Measurements from ENCODE around the gene METTL24. TPM values are rescaled to one million over a fixed set of nuclear protein-coding genes. Genes with fewer than 3 reads are reported as not detected.

Gene METTL24, protein sequence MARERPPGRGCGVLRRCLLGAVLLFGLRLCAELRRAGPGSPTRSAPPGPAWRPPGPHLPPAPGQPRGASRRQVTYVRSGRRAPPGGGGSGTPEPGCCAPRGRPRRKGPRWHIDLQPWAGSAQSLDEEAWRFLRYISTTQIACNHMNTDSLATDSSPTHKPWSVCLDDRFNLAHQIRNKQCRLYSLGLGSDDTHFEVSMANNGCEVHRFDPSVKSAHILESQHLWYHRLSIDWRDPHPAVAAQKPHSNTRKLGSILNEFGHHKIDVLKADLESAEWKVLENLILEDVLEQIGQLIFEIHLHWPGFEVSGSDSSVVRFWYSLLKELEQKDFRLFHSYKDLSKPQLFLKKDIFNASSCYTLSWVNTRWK
- total RNA-seq = 10 to 100 TPM in 1 of 2 donors, 1 to 10 TPM in 1; 5.8 to 11.5 TPM
- polyA plus RNA-seq (ENCODE audit: insufficient read length in 2 of 2) = 1 to 10 TPM; 2.8 to 3.9 TPM
- long read RNA-seq, donor 1, partial matches to known transcripts = 0 of 1 reads
- long read RNA-seq, donor 1, other reads (novel, unspliced or antisense) = 0 of 1 reads
- long read RNA-seq, donor 2 = 0 reads
- long read RNA-seq, donor 3 = 0 reads
- long read RNA-seq, donor 4, partial matches to known transcripts = 0 of 2 reads
- long read RNA-seq, donor 4, other reads (novel, unspliced or antisense) = 0 of 2 reads

DNA sequence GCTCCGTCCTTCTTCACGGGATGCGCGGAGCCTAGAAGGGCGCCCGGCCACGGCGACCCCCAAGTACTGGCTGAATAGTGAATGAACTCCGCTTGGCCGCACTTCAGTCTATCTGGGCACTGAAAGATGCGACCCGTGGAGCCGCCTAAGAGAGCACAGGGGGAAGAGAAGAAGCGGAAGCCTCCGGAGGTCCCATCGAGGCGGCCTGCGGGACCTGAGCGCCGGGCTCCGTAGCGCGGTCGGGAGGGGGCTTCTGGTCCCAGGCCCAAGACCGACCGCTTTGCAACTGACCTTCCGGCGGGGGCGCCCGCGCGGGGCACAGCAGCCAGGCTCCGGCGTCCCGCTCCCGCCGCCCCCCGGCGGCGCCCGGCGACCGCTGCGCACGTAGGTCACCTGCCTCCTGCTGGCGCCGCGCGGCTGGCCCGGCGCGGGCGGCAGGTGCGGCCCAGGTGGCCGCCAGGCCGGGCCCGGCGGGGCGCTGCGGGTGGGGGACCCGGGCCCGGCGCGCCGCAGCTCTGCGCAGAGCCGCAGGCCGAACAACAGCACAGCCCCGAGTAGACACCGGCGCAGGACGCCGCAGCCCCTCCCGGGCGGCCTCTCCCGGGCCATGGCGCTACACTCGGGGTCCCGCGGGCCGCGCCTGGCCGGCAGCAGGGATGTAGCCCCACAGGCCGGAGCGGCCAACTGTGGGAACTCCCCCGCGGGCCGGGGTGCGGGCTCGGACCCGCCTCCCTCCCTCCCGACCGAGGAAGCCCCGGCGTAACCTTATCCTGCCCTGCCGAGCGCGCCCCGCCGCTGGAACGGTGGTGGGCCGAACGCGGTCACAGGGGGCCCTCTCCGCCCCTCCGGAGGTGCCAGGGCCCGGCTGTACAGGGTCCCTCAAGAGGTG, at the start of gene METTL24:
Gene METTL24, minus strand, starts transcription at position 686 of the 889 bp plus-strand sequence. Its CDS starts 77 bp downstream, at position 609.
- Histone ChIP-seq H3K27me3 (ENCODE audit: control insufficient read depth, insufficient read depth, low read length) (peaks cover 6% of the 10 kb centered on the region), H3K36me3 (ENCODE audit: control insufficient read depth, insufficient read depth, low read length) (no peaks in the 10 kb centered on the region), H3K4me3 (ENCODE audit: low read depth, low read length) (peak within 1 kb of the TSS; percentile 35), H3K9me3 (ENCODE audit: control insufficient read depth, insufficient read depth, low read length) (no peaks in the 10 kb centered on the region), H3K4me1 (ENCODE audit: control insufficient read depth, insufficient read depth, low read length) (peaks cover 16% of the 10 kb centered on the region), H3K27ac (ENCODE audit: low read depth, low read length) (peak within 1 kb of the TSS; percentile 70)
- peak in 2 of 6 donors; percentile 51 to 55 for DNase-seq (ENCODE audit: low read depth in 4 of 6, low spot score in 6 of 6)
- WGBS (ENCODE audit: insufficient coverage) = under 1% methylated on average over 107 of the region's 107 CpGs

DNA sequence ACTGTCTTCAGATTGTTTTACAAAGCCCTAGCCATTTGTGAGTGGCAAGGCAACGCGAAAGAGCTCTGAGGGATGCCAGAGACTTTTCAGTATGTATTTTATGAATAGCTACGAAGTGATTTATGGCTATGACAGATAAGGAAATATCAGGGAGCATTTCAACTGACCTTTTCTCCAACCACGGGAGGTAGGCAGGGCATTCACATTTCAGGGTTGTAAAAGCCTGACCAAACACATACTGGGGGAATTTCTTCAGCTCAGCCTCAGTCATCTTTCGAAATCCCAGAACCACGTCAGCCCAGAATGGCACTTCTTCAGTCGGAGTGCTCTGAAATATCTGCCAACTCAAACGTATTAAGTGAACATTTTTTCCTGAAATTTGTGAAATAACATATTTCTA, 46.5 kb upstream of the METTL24 start:
- Histone ChIP-seq H3K4me1 (ENCODE audit: control insufficient read depth, insufficient read depth, low read length) (peaks cover 16% of the 10 kb centered on the region), H3K27ac (ENCODE audit: low read depth, low read length) (no peak overlapping the region), H3K27me3 (ENCODE audit: control insufficient read depth, insufficient read depth, low read length) (no peaks in the 10 kb centered on the region), H3K9me3 (ENCODE audit: control insufficient read depth, insufficient read depth, low read length) (no peaks in the 10 kb centered on the region), H3K36me3 (ENCODE audit: control insufficient read depth, insufficient read depth, low read length) (no peaks in the 10 kb centered on the region), H3K4me3 (ENCODE audit: low read depth, low read length) (no peak overlapping the region)
- WGBS (ENCODE audit: insufficient coverage) = 80% methylated on average over 1 of the region's 8 CpGs
- DNase-seq (ENCODE audit: low read depth in 4 of 6, low spot score in 6 of 6) = no peak

DNA sequence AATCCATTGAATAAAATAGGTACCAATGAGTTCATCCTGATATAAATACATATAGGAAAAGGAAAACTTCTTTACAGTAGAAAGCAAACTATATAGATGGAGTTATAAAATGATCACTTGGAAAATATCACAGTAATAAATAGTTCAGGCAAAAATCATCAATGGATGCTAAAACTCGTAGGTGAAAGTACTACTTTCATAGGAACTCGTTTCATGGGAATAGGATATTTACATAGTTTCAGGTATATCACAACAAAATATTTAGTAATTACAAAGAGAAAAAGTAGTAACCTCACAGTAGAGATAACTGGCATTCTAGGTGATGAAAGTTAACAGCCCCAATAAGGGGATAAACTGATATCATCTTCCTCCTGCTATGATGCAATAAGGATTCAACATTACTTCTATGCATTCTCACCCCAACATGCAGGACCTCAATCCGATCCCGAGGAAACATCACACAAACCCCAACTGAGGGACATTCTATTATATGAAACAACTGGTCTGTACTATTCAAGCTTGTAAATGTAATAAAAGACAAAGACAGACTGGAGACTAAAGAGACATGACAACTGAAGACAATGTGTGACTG, 43.5 kb upstream of the METTL24 start:
- peaks cover 12% of the 10 kb centered on the region for H3K4me1 ChIP-seq (ENCODE audit: control insufficient read depth, insufficient read depth, low read length)
- no peak for DNase-seq (ENCODE audit: low read depth in 4 of 6, low spot score in 6 of 6)
- no peaks in the 10 kb centered on the region for H3K27me3 ChIP-seq (ENCODE audit: control insufficient read depth, insufficient read depth, low read length)
- no peak overlapping the region for H3K4me3 ChIP-seq (ENCODE audit: low read depth, low read length)
- no peaks in the 10 kb centered on the region for H3K36me3 ChIP-seq (ENCODE audit: control insufficient read depth, insufficient read depth, low read length)
- WGBS (ENCODE audit: insufficient coverage) = no CpG with 5 or more reads among the region's 4 CpGs
- no peak overlapping the region for H3K27ac ChIP-seq (ENCODE audit: low read depth, low read length)
- no peaks in the 10 kb centered on the region for H3K9me3 ChIP-seq (ENCODE audit: control insufficient read depth, insufficient read depth, low read length)

DNA sequence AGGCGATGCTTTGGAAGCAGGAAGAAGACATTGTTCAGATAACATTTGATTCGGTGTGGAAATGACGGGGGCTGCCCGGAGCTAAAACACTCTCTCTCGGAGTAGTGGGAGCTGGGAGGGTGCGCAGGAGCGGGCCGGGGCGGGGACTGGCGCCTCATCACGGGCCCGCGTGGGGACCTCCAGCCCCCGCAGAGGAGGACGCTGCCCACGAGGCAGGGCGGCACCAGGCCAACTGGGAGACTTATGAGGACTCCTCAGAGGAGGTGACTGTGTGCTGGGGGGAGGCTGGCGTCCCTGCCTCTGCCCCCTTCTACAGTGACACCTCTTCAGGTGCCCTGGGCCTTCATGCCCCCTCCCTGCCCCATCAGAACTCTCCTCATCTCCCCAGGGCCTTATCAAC, 42.1 kb upstream of the METTL24 start:
- no peaks in the 10 kb centered on the region for H3K9me3 ChIP-seq (ENCODE audit: control insufficient read depth, insufficient read depth, low read length)
- H3K4me1 ChIP-seq (ENCODE audit: control insufficient read depth, insufficient read depth, low read length) = peaks cover 17% of the 10 kb centered on the region
- no peaks in the 10 kb centered on the region for H3K27me3 ChIP-seq (ENCODE audit: control insufficient read depth, insufficient read depth, low read length)
- 81% methylated on average over 14 of the region's 18 CpGs for WGBS (ENCODE audit: insufficient coverage)
- H3K36me3 ChIP-seq (ENCODE audit: control insufficient read depth, insufficient read depth, low read length) = no peaks in the 10 kb centered on the region
- H3K27ac ChIP-seq (ENCODE audit: low read depth, low read length) = no peak overlapping the region
- DNase-seq (ENCODE audit: low read depth in 4 of 6, low spot score in 6 of 6) = no peak
- H3K4me3 ChIP-seq (ENCODE audit: low read depth, low read length) = peak overlapping the region; percentile 31

DNA sequence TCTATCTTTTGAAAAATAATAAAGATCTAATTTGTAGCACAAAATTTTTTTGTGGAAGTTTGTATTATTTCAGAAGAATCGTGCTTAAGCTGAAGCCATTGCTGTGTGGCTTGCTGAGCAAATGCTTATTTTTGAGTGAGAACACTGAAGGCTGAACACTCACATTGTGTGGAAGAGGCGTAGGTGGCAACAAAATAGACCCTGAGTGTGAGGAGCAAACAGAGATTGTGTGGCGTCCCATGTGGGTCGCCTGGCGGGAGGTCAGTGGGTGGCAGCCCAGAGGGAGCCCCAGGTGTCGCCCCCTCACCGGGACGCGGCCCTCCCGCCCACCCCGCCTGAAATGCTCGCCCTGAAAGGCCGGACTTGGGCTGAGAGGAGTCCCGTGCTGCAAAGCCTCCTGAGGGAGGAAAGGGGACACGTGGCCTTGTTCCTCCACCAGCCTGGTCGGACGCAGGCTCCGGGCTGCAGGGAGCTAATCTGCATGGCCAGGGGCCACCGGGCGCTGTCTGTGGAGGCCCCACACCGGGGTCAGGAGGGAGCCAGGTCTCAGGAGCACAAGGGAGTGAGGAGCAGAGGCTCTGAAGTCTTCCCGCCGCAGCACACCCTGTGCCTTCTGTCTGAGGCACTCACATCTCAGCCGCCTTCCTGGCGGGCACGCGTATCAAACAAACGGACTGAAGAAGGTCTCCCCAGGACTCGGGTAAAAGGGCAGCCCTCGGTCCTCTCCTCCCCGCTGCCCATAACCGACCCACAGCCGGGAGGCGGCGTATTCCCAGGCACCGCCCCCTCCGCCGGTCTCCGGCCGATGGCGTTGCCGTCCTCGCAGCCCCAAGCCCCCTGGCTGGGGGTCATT, 41.3 kb upstream of the METTL24 start:
- H3K4me3 ChIP-seq (ENCODE audit: low read depth, low read length) = peak overlapping the region; percentile 31
- WGBS (ENCODE audit: insufficient coverage) = 55% methylated on average over 43 of the region's 43 CpGs
- H3K36me3 ChIP-seq (ENCODE audit: control insufficient read depth, insufficient read depth, low read length) = no peaks in the 10 kb centered on the region
- H3K27ac ChIP-seq (ENCODE audit: low read depth, low read length) = no peak overlapping the region
- DNase-seq (ENCODE audit: low read depth in 4 of 6, low spot score in 6 of 6) = peak in 1 of 6 donors; percentile 24
- H3K27me3 ChIP-seq (ENCODE audit: control insufficient read depth, insufficient read depth, low read length) = no peaks in the 10 kb centered on the region
- H3K9me3 ChIP-seq (ENCODE audit: control insufficient read depth, insufficient read depth, low read length) = no peaks in the 10 kb centered on the region
- peaks cover 17% of the 10 kb centered on the region for H3K4me1 ChIP-seq (ENCODE audit: control insufficient read depth, insufficient read depth, low read length)

DNA sequence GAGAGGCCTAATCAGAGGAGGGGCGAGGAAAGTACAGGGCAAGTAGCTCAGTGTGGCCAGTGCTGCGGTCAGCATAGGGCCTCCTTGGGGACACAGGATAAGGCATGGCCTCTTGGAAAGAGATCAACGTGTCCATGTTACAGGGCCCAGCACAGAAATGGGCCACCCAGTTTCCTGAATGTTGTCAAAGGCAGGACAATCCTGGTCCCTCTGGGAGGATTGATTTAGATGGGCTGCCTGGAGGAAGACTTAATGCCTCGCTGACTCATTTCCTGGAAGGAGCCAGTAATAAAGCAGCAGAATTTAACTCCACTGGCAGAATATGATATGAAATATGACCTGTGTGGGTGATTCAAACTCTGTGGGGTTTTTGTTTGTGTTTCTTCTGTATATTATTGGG, 40.6 kb upstream of the METTL24 start:
- no peaks in the 10 kb centered on the region for H3K27me3 ChIP-seq (ENCODE audit: control insufficient read depth, insufficient read depth, low read length)
- H3K9me3 ChIP-seq (ENCODE audit: control insufficient read depth, insufficient read depth, low read length) = no peaks in the 10 kb centered on the region
- peaks cover 17% of the 10 kb centered on the region for H3K4me1 ChIP-seq (ENCODE audit: control insufficient read depth, insufficient read depth, low read length)
- no peak for DNase-seq (ENCODE audit: low read depth in 4 of 6, low spot score in 6 of 6)
- H3K27ac ChIP-seq (ENCODE audit: low read depth, low read length) = no peak overlapping the region
- H3K36me3 ChIP-seq (ENCODE audit: control insufficient read depth, insufficient read depth, low read length) = no peaks in the 10 kb centered on the region
- WGBS (ENCODE audit: insufficient coverage) = 91% methylated on average over 4 of the region's 4 CpGs
- no peak overlapping the region for H3K4me3 ChIP-seq (ENCODE audit: low read depth, low read length)

DNA sequence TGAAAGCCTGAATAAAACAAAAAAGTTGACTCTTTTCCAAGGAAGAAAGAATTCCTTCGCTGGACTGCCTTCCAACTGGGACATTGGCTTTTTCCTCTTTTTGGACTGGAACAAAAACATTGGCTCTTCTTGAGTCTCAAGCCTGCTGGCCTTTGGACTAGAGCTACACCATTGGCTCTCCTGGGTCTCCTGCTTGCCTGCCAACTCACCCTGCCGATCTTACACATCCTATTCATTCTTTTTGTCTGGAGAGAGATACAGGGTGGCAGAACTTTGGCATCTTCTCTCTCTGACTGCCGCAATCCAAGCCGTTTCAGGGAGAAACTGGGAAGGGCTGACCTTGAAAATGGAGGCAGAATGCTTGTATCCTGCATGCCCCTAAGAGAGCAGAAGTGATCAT, 37.1 kb upstream of the METTL24 start:
- H3K27me3 ChIP-seq (ENCODE audit: control insufficient read depth, insufficient read depth, low read length) = no peaks in the 10 kb centered on the region
- peaks cover 15% of the 10 kb centered on the region for H3K4me1 ChIP-seq (ENCODE audit: control insufficient read depth, insufficient read depth, low read length)
- H3K27ac ChIP-seq (ENCODE audit: low read depth, low read length) = no peak overlapping the region
- no peaks in the 10 kb centered on the region for H3K9me3 ChIP-seq (ENCODE audit: control insufficient read depth, insufficient read depth, low read length)
- no peaks in the 10 kb centered on the region for H3K36me3 ChIP-seq (ENCODE audit: control insufficient read depth, insufficient read depth, low read length)
- H3K4me3 ChIP-seq (ENCODE audit: low read depth, low read length) = no peak overlapping the region
- DNase-seq (ENCODE audit: low read depth in 4 of 6, low spot score in 6 of 6) = peak in 4 of 6 donors; percentile 30 to 82 (median 38)
- 37% methylated on average over 4 of the region's 4 CpGs for WGBS (ENCODE audit: insufficient coverage)

DNA sequence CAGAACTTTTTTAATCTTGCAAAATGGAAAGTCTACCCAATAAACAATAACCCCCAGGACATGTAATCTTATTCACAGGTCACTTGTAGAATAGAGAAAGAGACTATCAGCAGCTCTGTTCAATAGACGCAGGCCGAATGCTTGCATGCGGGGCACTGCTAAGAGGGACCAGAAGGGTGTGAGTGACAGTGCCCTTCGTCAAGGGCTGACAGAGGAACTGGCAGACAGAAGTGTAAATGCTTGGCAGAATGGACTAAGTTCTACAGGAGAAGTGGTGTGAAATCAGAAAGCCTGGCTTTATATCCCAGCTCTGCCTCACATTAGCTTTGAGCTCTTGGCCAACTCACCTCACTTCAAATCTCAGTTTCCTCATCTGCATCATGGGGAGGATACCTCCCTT, 36.3 kb upstream of the METTL24 start:
- no peak for DNase-seq (ENCODE audit: low read depth in 4 of 6, low spot score in 6 of 6)
- 75% methylated on average over 4 of the region's 4 CpGs for WGBS (ENCODE audit: insufficient coverage)
- Histone ChIP-seq H3K27me3 (ENCODE audit: control insufficient read depth, insufficient read depth, low read length) (no peaks in the 10 kb centered on the region), H3K36me3 (ENCODE audit: control insufficient read depth, insufficient read depth, low read length) (no peaks in the 10 kb centered on the region), H3K27ac (ENCODE audit: low read depth, low read length) (no peak overlapping the region), H3K4me1 (ENCODE audit: control insufficient read depth, insufficient read depth, low read length) (peaks cover 6% of the 10 kb centered on the region), H3K4me3 (ENCODE audit: low read depth, low read length) (no peak overlapping the region), H3K9me3 (ENCODE audit: control insufficient read depth, insufficient read depth, low read length) (no peaks in the 10 kb centered on the region)
